ENCODE measurements around the gene WDFY4.

Gene WDFY4

GRCh38 chr10:48667960-48668590 lies 16.6 kb upstream of the WDFY4 start (continued):
- TF ChIP-seq, protein P1, sequence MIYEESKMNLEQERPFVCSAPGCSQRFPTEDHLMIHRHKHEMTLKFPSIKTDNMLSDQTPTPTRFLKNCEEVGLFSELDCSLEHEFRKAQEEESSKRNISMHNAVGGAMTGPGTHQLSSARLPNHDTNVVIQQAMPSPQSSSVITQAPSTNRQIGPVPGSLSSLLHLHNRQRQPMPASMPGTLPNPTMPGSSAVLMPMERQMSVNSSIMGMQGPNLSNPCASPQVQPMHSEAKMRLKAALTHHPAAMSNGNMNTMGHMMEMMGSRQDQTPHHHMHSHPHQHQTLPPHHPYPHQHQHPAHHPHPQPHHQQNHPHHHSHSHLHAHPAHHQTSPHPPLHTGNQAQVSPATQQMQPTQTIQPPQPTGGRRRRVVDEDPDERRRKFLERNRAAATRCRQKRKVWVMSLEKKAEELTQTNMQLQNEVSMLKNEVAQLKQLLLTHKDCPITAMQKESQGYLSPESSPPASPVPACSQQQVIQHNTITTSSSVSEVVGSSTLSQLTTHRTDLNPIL (CRISPR knock-in tag; IDR thresholded peaks at IDR 0.05; ENCODE audit: low read depth): no peak
- TF ChIP-seq OSR1 (CRISPR knock-in tag; IDR thresholded peaks at IDR 0.05): no peak
- TF ChIP-seq SNAI2 (CRISPR knock-in tag; IDR thresholded peaks at IDR 0.05): no peak
- TF ChIP-seq RARB (CRISPR knock-in tag; IDR thresholded peaks at IDR 0.05): no peak
- no peak for TF ChIP-seq ZC3H10 (CRISPR knock-in tag; IDR thresholded peaks at IDR 0.05)
- TF ChIP-seq ZNF565 (CRISPR knock-in tag; conservative IDR thresholded peaks at IDR 0.05; ENCODE audit: low read depth): no peak
- TF ChIP-seq PPARA (CRISPR knock-in tag; IDR thresholded peaks at IDR 0.05; ENCODE audit: borderline replicate concordance): no peak
- no peak for TF ChIP-seq TOX (CRISPR knock-in tag; IDR thresholded peaks at IDR 0.05; ENCODE audit: borderline replicate concordance)

GRCh38 chr10:48670978-48671913 lies 13.4 kb upstream of the WDFY4 start:
- no peak for TF ChIP-seq ZNF8 (CRISPR knock-in tag; IDR thresholded peaks at IDR 0.05)
- no peak for TF ChIP-seq OSR1 (CRISPR knock-in tag; IDR thresholded peaks at IDR 0.05)
- TF ChIP-seq ARNTL (CRISPR knock-in tag; IDR thresholded peaks at IDR 0.05; ENCODE audit: borderline replicate concordance, low read depth): no peak
- TF ChIP-seq, protein P2, sequence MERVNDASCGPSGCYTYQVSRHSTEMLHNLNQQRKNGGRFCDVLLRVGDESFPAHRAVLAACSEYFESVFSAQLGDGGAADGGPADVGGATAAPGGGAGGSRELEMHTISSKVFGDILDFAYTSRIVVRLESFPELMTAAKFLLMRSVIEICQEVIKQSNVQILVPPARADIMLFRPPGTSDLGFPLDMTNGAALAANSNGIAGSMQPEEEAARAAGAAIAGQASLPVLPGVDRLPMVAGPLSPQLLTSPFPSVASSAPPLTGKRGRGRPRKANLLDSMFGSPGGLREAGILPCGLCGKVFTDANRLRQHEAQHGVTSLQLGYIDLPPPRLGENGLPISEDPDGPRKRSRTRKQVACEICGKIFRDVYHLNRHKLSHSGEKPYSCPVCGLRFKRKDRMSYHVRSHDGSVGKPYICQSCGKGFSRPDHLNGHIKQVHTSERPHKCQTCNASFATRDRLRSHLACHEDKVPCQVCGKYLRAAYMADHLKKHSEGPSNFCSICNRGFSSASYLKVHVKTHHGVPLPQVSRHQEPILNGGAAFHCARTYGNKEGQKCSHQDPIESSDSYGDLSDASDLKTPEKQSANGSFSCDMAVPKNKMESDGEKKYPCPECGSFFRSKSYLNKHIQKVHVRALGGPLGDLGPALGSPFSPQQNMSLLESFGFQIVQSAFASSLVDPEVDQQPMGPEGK (CRISPR knock-in tag; IDR thresholded peaks at IDR 0.05; ENCODE audit: borderline replicate concordance): no peak
- ATAC-seq: no peak

GRCh38 chr10:48671914-48672595 lies 12.6 kb upstream of the WDFY4 start:
- TF ChIP-seq ISL1 (CRISPR knock-in tag; IDR thresholded peaks at IDR 0.05): no peak
- no peak for TF ChIP-seq ZNF565 (CRISPR knock-in tag; conservative IDR thresholded peaks at IDR 0.05; ENCODE audit: low read depth)
- no peak for TF ChIP-seq ZNF8 (CRISPR knock-in tag; IDR thresholded peaks at IDR 0.05)
- TF ChIP-seq, protein P2 (CRISPR knock-in tag; IDR thresholded peaks at IDR 0.05; ENCODE audit: borderline replicate concordance): no peak
- no peak for TF ChIP-seq PPARA (CRISPR knock-in tag; IDR thresholded peaks at IDR 0.05; ENCODE audit: borderline replicate concordance)
- no peak for TF ChIP-seq ZFP30 (CRISPR knock-in tag; IDR thresholded peaks at IDR 0.05)
- TF ChIP-seq RARB (CRISPR knock-in tag; IDR thresholded peaks at IDR 0.05): no peak
- TF ChIP-seq CSDC2 (CRISPR knock-in tag; IDR thresholded peaks at IDR 0.05): no peak
- no peak for TF ChIP-seq TOX (CRISPR knock-in tag; IDR thresholded peaks at IDR 0.05; ENCODE audit: borderline replicate concordance)
- TF ChIP-seq BACH2 (CRISPR knock-in tag; IDR thresholded peaks at IDR 0.05; ENCODE audit: borderline replicate concordance): no peak
- no peak for TF ChIP-seq TSHZ2 (CRISPR knock-in tag; IDR thresholded peaks at IDR 0.05)
- no peak for TF ChIP-seq POU6F1 (CRISPR knock-in tag; IDR thresholded peaks at IDR 0.05; ENCODE audit: borderline replicate concordance, low read depth)
- TF ChIP-seq ESRRG (CRISPR knock-in tag; IDR thresholded peaks at IDR 0.05): no peak
- TF ChIP-seq ZFP3 (CRISPR knock-in tag; IDR thresholded peaks at IDR 0.05): no peak
- TF ChIP-seq SNAI2 (CRISPR knock-in tag; IDR thresholded peaks at IDR 0.05): no peak
- TF ChIP-seq, protein P1 (CRISPR knock-in tag; IDR thresholded peaks at IDR 0.05; ENCODE audit: low read depth): no peak
- no peak for TF ChIP-seq GLIS3 (CRISPR knock-in tag; IDR thresholded peaks at IDR 0.05)
- no peak for TF ChIP-seq OSR1 (CRISPR knock-in tag; IDR thresholded peaks at IDR 0.05)
- no peak for TF ChIP-seq CSRNP3 (CRISPR knock-in tag; IDR thresholded peaks at IDR 0.05)
- no peak for ATAC-seq
